GM18861 (cell line): Measurements from ENCODE around the gene TATDN2.
A peak's percentile ranks its signal among the peaks of the same experiment; 100 is the strongest.

Source experiments
- ATAC-seq: cut with Tn5 transposase; IDR thresholded peaks from one replicate; pipeline ENCODE4 v1.9.1; 2021; ENCODE audit not compliant: unreplicated experiment

The TATDN2 gene, protein sequence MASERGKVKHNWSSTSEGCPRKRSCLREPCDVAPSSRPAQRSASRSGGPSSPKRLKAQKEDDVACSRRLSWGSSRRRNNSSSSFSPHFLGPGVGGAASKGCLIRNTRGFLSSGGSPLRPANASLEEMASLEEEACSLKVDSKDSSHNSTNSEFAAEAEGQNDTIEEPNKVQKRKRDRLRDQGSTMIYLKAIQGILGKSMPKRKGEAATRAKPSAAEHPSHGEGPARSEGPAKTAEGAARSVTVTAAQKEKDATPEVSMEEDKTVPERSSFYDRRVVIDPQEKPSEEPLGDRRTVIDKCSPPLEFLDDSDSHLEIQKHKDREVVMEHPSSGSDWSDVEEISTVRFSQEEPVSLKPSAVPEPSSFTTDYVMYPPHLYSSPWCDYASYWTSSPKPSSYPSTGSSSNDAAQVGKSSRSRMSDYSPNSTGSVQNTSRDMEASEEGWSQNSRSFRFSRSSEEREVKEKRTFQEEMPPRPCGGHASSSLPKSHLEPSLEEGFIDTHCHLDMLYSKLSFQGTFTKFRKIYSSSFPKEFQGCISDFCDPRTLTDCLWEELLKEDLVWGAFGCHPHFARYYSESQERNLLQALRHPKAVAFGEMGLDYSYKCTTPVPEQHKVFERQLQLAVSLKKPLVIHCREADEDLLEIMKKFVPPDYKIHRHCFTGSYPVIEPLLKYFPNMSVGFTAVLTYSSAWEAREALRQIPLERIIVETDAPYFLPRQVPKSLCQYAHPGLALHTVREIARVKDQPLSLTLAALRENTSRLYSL

DNA sequence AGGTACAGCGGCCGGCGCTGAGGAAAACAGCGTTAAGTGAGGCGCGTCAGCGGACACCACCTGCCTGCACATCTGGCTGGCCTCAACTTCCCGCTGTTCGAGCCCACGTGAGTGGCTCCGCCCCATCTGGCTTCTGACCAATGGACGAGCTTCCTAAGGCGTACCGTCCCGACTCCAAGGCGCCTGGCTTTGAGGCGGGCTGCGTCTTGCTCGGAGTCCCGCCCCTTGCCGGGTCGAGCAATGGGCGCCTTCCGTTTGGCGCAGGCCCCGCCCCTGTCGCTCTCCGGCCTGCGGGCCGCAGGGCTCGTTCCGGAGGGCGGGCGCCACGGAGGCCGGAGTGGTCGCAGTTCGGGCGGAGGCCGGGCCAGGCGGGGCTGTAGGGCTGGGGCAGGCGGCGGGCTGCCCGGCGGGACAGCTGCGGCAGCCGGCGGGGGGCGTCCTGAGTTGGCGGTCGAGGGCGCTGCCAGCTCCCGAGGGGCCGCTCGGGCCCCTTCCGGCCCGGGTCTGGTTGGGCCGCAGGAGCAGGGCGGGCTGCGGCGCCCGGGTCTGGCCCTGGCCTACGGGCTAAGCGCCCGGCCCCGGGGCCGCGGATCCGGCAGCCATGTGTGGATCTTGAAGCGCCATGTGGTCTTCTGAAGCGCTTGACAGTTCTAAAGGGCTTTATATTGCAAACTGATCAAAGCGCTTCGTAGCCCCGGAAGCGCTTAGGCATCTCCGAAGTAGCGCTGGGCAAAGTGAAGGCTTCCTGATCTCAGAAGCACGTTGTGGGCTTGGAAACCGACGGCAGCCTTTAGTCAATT, at the start of gene TATDN2:
Gene TATDN2 (plus strand): TSS at position 276 of the 800 bp plus-strand sequence. CDS start 742 bp downstream, outside the sequence.
- peak; percentile 95 for ATAC-seq

DNA sequence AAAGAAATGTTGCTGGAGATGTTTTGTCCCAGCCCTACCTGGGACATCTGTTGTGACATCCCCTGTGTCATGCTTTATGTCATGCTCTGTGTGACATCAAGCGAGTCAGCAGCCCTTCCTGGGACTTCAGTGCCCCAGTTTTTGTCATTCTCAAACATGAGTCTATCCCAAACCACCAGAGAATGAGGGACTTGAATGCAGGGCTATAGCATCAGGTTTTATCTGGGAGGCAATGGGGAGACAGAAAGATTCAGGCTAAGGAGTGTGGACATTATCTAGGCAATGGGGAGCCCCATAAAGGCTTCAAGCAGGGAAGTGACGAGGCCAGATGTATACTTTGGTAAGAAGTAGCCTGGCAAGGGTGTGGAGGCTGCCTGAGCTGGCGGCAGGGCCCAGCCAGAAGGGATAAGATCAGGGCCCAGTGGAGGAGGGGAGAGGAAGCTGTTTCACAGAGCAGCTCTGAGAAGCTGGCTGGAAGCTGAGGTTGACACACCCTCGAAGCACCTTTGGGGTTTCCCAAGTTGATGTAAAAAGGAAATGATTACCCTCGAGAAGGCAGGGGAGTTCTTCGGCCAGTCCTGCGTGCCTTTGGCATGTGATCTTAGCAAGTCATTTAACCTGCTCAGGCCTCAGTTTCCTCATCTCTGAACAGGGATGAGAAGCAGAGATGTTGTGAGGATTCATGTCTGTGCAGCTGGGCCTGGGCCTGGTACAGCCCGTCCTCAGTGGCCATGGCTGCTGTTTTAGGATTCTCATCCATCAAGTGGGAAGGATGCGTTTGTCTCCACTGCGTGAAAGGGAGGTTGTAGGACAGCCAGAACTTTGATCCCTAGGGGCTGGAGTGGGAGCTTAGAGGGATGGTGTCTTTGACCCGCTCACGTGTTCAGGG, 49.3 kb upstream of the TATDN2 start:
- ATAC-seq = peak; percentile 66

DNA sequence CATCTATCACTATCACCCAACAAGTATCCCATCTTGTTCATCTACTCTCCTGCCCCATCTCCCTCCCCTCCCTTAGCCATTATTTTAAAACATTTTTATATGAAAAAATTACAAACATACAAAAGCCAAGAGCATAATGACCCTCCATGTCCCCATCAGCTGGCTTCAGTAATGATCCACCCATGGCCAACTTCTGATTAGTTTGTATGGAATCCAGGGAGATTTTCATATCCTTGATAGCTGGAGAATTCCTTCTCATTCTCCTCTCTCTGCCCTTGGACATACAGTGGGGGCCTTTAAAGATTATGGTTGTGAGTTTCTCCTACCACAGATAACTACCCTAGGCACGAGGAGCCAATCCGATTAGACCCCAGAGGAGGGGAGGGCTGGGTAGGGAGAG, 43.3 kb upstream of the TATDN2 start:
- ATAC-seq = no peak

DNA sequence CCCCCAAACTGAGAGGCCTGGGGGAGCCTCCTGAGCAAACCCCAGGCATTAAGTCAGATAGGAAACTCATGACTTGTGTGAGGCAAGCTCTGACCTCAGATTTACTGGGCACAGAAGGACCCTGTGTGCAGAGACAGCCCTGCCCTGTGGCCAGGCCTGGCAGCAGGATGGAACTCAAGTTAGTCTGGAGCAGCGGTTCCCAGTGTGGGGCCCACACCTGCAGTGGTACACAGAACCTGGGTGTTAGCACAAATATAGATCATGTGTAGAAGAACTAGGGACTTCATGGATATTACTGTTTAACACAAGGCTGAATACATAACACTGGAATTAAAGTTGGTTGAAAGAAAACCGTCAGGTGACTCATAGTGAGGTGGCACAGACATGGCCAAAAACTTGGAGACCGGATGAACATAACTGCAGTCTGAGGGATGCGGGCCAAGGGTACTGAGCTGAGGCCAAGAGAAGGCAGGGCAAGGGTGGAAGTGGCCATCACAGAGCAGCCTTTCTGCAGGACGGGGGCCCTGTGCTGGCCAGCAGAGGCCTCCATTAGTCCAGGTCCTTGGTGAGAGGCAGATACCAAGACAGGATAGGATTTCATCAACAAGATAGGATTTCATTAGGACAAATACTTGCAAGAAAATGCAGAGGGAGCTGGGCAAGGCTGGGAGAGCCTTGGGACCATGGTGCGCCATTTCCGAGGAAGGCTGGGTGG, 42.7 kb upstream of the TATDN2 start:
- no peak for ATAC-seq

DNA sequence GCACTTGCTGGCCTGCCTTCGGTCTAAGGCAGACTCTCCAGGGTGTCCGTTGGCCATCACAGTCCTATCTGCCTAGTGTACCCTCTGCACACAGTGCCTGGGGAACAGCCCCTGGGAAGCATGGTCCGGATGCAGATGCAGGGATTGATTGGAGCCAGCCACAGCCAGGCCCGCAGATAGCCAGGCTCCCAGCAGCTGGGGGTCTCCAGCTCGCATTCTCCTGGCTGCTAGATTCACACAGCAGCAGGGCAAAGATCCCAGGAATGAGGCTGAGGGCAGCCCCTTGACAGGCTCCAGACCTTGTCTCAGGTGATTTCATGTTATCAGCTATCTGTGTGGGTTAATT, 42.1 kb upstream of the TATDN2 start:
- no peak for ATAC-seq

DNA sequence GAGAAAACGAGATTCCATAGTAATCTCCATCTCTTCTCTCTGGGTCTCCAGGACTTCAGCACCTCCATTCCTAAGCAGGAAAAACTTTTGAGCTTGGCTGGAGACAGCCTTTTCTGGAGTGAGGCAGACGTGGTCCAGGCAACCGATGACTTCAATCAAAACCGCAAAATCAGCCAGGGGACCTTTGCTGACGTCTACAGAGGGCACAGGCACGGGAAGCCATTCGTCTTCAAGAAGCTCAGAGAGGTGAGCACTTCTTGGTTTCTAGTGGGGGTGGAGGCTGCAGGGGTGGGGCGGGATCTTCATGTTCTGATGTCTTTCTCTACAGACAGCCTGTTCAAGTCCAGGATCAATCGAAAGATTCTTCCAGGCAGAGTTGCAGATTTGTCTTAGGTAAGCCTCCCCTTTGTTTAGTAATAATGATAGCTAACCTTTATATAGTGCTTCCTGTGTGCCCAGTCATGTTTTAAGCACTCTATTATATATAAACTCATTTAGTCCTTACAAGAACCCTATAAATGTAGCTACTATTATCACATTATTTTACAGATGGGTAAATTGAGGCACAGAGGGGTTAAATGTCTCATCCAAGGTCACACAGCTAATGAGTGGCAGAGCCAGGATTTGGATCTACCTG, 35.0 kb upstream of the TATDN2 start:
- ATAC-seq = peak; percentile 62

DNA sequence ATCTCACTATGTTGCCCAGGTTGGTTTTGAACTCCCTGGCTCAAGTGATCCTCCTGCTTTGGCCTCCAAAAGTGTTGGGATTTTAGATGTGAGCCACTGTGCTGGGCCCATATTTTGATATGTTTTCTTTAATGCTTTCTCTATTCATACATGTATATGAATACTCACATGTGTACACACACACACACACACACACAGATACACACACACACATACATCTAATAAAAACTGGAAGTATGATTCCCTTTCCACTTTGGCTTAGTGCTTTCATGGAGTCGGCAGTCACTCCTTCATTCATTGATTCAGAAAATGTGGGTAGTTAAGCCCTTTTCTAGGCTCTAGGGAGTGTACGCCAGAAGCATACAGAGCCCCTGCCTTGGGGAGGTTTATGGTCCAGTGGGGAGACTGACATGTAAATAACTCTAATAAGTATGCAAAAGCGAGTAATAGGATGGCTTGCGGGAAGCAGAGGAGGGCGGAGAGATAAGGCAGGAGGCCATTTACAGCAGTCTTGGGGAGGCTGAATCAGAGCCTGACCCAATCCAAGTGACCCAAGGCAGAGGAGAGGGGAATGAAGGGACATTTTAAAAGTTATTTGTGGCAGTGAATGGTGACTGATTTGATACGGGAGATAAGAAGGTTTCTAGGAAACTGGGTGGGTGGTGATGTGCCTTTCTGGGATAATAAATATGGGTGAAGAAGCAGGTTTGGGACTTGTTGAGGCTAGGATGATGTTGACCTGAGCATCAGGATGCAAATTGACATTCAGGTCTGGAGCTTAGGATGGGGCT, 32.5 kb upstream of the TATDN2 start:
- ATAC-seq = no peak

DNA sequence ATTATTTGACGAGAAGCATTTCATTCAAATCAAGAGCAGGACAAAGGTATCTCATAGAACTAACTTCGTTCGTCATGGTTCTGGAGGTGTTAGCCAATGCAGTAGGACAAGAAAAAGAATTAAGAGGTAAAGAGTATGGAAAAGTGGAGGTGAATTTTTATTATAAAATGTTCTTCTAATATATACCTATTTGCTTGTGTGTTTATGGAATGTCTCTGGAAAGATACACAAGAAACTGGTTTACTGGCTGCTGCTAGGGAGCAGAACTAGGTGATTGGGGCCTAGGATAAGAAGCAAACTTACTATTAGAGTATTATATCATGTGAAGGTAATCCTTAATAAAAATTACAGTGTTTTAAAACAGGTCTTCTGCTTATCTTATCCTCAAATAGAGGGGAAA, 30.9 kb upstream of the TATDN2 start:
- ATAC-seq = no peak

DNA sequence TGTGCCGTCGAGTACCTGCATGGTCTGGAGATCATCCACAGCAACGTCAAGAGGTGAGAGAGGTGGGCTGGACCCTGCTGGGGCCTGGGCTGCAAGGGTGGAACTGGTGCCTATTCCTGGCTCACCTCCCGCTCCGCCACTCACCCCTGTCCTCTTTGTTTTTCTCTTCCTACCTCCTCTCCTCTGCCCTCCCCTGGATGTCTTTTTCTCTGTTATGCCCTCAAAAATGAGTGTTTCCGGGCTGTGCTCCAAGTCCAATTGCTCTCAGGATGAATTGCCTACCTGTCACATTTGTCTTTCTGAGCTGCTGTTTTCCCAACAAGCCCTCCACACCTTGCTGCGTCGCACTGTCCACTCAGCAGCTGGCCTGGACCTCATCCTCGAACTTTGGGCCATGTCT, 28.5 kb upstream of the TATDN2 start:
- ATAC-seq = no peak

DNA sequence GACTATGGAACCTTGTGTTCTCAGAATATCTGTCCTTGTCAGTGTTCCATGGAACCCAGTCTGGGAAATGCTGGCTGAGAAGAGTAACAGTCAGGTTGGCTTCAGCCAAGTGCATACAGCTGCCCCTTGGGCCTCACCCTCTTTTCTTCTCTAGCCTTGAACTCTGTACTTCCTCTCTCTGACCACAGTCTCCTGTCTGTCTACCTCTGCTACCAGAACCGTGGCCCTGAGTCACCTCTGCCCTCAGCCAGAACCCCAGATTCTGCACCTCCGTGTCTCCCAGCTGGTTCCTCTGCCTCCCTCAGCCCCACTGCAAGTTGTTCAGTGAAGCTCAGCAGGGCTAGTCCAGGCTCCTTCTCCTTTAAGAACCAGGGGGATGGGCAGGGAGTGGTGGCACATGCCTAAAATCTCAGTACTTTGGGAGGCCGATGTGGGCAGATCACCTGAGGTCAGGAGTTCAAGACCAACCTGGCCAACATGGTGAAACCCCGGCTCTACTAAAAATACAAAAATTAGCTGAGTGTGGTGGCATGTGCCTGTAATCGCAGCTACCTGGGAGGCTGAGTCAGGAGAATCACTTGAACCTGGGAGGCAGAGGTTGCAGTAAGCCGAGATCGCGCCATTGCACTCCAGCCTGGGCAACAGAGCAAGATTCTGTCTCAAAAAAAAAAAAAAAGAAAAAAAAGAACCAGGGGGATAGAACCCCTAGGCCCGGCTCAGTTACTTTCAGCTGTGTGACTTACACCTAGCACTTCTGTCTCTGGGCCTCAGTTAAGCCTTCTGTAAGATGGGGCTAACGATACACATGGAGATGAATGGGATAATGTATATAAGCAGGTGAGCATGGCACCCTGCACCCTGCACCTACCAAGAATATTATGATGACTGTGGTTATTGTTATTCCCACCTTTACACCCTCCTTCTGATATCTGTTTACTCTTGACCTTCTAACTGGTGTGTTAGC, 24.3 kb upstream of the TATDN2 start:
- ATAC-seq = peak; percentile 79

DNA sequence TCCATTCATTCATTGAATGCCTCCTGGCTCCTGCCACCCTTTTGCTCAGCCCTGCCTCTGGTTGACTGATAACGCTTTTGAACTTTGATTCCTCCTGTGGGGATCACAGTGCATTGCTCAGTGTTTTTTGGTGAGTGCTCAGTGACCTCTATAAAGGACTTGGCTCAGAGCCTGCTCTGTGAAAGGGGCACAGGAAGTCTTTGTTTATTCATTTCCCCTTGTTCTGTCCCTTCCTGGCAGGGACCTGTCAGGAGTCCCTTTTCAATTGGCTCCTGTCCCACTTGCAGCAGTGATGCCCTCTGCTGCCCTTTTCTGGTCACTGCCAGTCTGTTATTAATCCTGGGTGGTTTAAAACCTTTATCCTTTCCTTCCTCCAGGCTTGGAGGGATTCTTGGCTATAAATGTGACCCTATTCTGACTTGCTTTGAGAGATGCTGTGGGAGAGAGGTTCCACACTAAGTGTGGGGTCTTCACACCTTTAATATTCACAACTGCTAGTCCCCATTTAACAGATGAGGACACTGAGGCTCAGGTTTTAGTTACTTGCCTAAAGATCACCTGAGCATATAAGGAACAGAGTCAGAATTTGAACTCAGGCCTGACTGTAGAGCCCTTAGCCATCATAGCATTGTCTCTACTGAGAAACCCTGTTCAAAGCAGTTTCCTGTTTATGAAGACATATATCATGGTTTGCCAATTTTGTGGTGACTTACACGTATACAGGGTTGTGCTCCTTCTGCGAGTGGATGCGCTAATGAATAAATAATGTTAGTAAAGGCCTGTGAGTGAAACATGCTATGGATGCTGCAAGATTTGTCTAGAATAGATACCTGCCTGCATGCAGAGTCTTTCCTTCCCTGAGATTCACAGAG, 23.2 kb upstream of the TATDN2 start:
- ATAC-seq = peak; percentile 36

DNA sequence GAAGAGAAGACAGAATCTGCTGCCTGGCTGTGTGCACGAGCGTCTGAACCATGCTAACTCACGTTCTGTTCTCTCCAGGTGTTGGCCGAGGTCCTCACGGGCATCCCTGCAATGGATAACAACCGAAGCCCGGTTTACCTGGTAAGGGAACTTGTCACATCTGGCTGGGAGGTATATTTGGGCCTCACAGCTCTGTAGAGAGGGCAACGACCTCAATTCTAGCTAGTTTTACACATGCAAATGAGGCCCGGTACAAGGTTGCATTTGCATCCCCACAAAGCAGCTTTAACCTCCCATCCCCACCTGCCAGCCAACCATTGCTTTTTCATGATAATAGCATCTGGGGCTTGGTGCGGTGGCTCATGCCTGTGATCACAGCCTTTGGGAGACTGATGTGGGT, 22.0 kb upstream of the TATDN2 start:
- no peak for ATAC-seq

DNA sequence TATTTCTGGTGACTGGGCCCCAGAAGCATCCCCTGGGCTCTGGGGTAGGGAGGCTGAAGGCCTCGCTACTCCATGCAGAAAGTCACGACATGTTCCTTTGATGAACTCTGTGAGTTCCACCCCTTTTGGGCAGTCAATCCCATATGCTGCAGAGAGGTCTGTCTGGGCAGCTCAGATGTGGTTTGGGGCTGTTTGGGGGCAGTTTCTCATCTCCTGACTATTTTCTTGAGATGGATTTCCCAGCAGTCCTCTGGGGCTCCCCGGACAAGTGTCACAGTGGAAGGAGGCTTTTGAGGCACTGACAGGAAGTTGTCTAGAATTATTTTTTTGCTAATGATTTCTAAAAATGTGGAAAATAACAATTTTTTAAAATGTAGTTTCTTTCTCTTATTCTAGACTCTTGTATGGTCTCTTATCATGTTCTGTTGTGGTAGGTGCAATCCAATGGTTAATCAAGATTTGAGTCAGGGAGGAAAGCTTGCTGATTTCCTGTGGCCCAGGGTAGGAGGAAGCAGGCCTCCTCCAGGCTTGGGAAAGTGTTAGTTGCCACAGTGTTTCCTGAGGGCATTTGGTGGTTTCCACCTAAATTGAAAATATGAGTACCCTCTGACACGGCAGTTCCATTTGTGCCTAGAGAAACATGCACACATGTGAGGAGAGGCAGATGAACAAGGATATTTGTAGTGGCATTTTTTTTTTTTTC, 19.9 kb upstream of the TATDN2 start:
- no peak for ATAC-seq

DNA sequence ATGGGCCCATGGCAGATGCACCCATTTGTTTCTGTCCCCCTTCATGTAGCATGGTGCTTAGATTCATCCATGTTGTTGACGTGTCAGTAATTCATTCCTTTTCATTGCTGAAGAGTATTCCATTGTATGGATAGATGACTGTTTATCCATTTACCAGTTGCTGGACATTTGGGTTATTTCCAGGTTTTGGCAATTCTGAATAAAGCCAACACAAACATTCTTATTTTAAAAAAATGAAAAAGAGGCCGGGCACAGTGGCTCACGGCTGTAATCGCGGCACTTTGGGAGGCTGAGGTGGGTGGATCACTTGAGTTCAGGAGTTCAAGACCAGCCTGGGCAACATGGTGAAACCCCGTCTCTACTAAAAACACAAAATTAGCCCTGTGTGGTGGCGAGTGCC, 18.7 kb upstream of the TATDN2 start:
- no peak for ATAC-seq

DNA sequence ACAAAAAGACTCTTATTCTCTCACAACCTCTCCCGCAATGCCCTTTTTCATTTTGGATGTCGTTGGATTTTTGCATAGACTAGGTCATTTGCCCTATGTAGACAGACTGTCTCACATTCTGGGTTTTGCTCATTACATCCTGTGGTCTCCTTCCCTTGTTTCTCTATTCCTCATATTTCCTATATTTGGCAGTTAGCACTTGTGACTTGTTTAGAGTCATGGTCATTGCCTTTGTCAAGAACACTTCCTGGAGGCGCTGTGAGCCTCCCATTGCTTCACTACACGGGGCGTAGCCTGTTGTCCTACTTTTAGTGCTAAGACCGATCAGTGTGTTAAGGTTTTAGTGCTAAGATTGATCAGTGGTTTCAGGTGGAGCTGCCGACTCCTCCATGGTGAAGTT, 16.1 kb upstream of the TATDN2 start:
- no peak for ATAC-seq

DNA sequence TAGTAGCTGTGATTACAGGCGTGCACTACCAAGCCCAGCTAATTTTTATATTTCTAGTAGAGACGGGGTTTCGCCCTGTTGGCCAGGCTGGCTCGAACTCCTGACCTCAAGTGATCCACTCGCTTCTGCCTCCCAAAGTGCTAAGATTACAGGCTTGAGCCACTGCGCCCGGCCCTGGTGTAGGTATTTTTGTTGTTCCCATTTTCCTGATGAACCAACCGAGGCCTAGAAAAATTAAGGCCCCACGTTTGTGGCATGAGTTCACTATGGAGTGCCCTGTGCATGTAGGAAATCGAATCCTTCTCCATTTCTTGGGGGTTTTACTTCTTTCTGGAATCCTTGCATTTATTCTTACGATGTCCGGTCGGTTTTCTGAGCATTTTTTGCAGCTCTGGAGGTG, 14.3 kb upstream of the TATDN2 start:
- ATAC-seq = no peak
